Gastroesophageal sphincter (tissue), 3 donors: ENCODE data around the gene PLK1.

ENCODE experiments used
- CTCF ChIP-seq, 4 experiments: fragments of 200-600 bp in 2 of 4; fragments of 450-650 bp in 2 of 4; sonication (generic) in 1 of 4; IDR thresholded peaks; one replicate each; pipeline ENCODE4 v1.5.1; 2017 to 2019; ENCODE audit warnings: antibody characterized with exemption in 4 of 4, mild to moderate bottlenecking in 2 of 4, moderate library complexity in 2 of 4
- POLR2A ChIP-seq, 2 donors: fragments of 450-650 bp; IDR thresholded peaks; one replicate each; pipeline ENCODE4 v1.6.1; 2017; ENCODE audit warnings: antibody characterized with exemption in 2 of 2, mild to moderate bottlenecking in 2 of 2, moderate library complexity in 1 of 2

GRCh38 chr16:23710008-23710407 is 31.3 kb downstream of the PLK1 start:
- TF ChIP-seq CTCF (IDR thresholded peaks at IDR 0.05) (no peak), POLR2A (IDR thresholded peaks at IDR 0.05) (no peak)
